ENCODE measurements around the gene PTTG1IP. TPM values are rescaled to one million over a fixed set of nuclear protein-coding genes. Genes with fewer than 3 reads are reported as not detected.

PTTG1IP gene
- total RNA-seq, 2 experiments from 2014 or later = 38.9 to 58.1 TPM

- peaks cover 13% of the 10 kb centered on the region for H4K20me1 ChIP-seq (ENCODE audit: insufficient read depth, low read length)
- H2AFZ ChIP-seq (ENCODE audit: low read length) = peak within 1 kb of the TSS; percentile 55
- peak within 1 kb of the TSS; percentile 64 for H3K27ac ChIP-seq (ENCODE audit: low read depth, low read length, poor library complexity, severe bottlenecking)
- H3K4me1 ChIP-seq (ENCODE audit: insufficient read depth, low read length, poor library complexity, severe bottlenecking) = peaks cover 32% of the 10 kb centered on the region
- peaks cover 56% of the 10 kb centered on the region for H3K79me2 ChIP-seq (ENCODE audit: insufficient read depth, low read depth, low read length)
- TF ChIP-seq EZH2phosphoT487 (IDR thresholded peaks at IDR 0.05; ENCODE audit: borderline replicate concordance, low read depth, low read length) (no peak), CTCF (conservative IDR thresholded peaks at IDR 0.05; ENCODE audit: low read length) (no peak)
- peaks cover 78% of the 10 kb centered on the region for H3K36me3 ChIP-seq (ENCODE audit: insufficient read depth, low read length)
- no peaks in the 10 kb centered on the region for H3K9me3 ChIP-seq (ENCODE audit: low read length)
- H3K9me2 ChIP-seq (ENCODE audit: insufficient read depth, low read length) = no peaks in the 10 kb centered on the region
- ChIA-PET POLR2A (interaction anchor here (0.8 to 1.6 kb wide), 2 partner anchors 128 to 326 kb away, joined by 3 to 4 read pairs; no protein-coding TSS in a partner anchor), CTCF (ENCODE audit: unreplicated experiment) (no interaction called here)
- intact Hi-C loops (cut with micrococcal nuclease; ENCODE audit: unreplicated experiment) = loop anchor here (1.0 to 2.0 kb wide), 2 partner anchors 71 to 131 kb away; partner anchors contain the start of gene PTTG1IP
- BruUV-seq (replicated peaks) = TSS peak; percentile 71
- peak; percentile 86 for DNase-seq (ENCODE audit: low spot score)
- H3K4me3 ChIP-seq (ENCODE audit: low read depth, low read length, poor library complexity, severe bottlenecking) = peak within 1 kb of the TSS; percentile 81
- H3K4me2 ChIP-seq (ENCODE audit: low read length) = peak within 1 kb of the TSS; percentile 73
Measured at GRCh38 chr21:44801468-44802395, 71.8 kb downstream of the PTTG1IP start, which contains the start of gene UBE2G2. UBE2G2 (minus strand) TSS chr21:44801820; CDS start chr21:44801748, 72 bp downstream.

- Histone ChIP-seq H3K4me1 (ENCODE audit: insufficient read depth, low read length, poor library complexity, severe bottlenecking) (peaks cover 33% of the 10 kb centered on the region), H3K9me2 (ENCODE audit: insufficient read depth, low read length) (no peaks in the 10 kb centered on the region), H3K4me2 (ENCODE audit: low read length) (peak overlapping the region; percentile 73), H3K4me3 (ENCODE audit: low read depth, low read length, poor library complexity, severe bottlenecking) (peak overlapping the region; percentile 81), H4K20me1 (ENCODE audit: insufficient read depth, low read length) (peaks cover 13% of the 10 kb centered on the region), H3K27ac (ENCODE audit: low read depth, low read length, poor library complexity, severe bottlenecking) (peak overlapping the region; percentile 64), H3K9me3 (ENCODE audit: low read length) (no peaks in the 10 kb centered on the region), H3K36me3 (ENCODE audit: insufficient read depth, low read length) (peaks cover 79% of the 10 kb centered on the region), H2AFZ (ENCODE audit: low read length) (peak overlapping the region; percentile 55; the same call in 1 of the 2 replicates), H3K79me2 (ENCODE audit: insufficient read depth, low read depth, low read length) (peaks cover 63% of the 10 kb centered on the region)
- no TSS peak for BruUV-seq (replicated peaks)
- peak; percentile 68 for DNase-seq (ENCODE audit: low spot score)
- intact Hi-C loops (cut with micrococcal nuclease; ENCODE audit: unreplicated experiment) = loop anchor here (1.0 to 2.0 kb wide), 2 partner anchors 72 to 131 kb away; partner anchors contain the start of gene PTTG1IP
- POLR2A ChIA-PET = interaction anchor here (1.6 kb wide), 1 partner anchor 327 kb away, joined by 4 read pairs; no protein-coding TSS in a partner anchor
- CTCF ChIA-PET (ENCODE audit: unreplicated experiment) = interaction anchor here (0.5 kb wide), 1 partner anchor 126 kb away, joined by 3 read pairs; no protein-coding TSS in a partner anchor
- peak; percentile 76 for TF ChIP-seq CTCF (conservative IDR thresholded peaks at IDR 0.05; ENCODE audit: low read length)
- no peak for TF ChIP-seq EZH2phosphoT487 (IDR thresholded peaks at IDR 0.05; ENCODE audit: borderline replicate concordance, low read depth, low read length)
Measured at GRCh38 chr21:44800971-44801467, 72.5 kb downstream of the PTTG1IP start.

Measured in OCI-LY7 (cell line).